GM21529 (cell line): ENCODE results near the gene TINAGL1.

Experiments
- ATAC-seq: cut with Tn5 transposase; IDR thresholded peaks from one replicate; pipeline ENCODE4 v1.9.1; 2021; ENCODE audit not compliant: unreplicated experiment

TINAGL1 gene

GRCh38 chr1:31568895-31569595 is 7.3 kb upstream of the TINAGL1 start:
- no peak for ATAC-seq

- ATAC-seq, result no peak
Observed at GRCh38 chr1:31569596-31570173, 6.6 kb upstream of the TINAGL1 start.

GRCh38 chr1:31570228-31570627 is 6.1 kb upstream of the TINAGL1 start:
- no peak for ATAC-seq

- ATAC-seq, result no peak
Observed at GRCh38 chr1:31570906-31571305, 5.4 kb upstream of the TINAGL1 start.

- no peak for ATAC-seq
Observed at GRCh38 chr1:31571340-31572295, 4.7 kb upstream of the TINAGL1 start.

- no peak for ATAC-seq
Observed at GRCh38 chr1:31572323-31573104, 3.8 kb upstream of the TINAGL1 start.

- no peak for ATAC-seq
Observed at GRCh38 chr1:31573261-31573660, 3.1 kb upstream of the TINAGL1 start.

GRCh38 chr1:31574749-31575368 is 1.5 kb upstream of the TINAGL1 start:
- no peak for ATAC-seq

GRCh38 chr1:31575369-31576140 is 760 bp upstream of the TINAGL1 start:
- ATAC-seq, result no peak

- ATAC-seq, result no peak
Observed at GRCh38 chr1:31576743-31577455, 584 bp downstream of the TINAGL1 start.

- no peak for ATAC-seq
Observed at GRCh38 chr1:31577515-31578192, 1.3 kb downstream of the TINAGL1 start.

GRCh38 chr1:31579374-31579773 is 3.1 kb downstream of the TINAGL1 start:
- no peak for ATAC-seq

- ATAC-seq, result no peak
Observed at GRCh38 chr1:31580513-31580870, 4.2 kb downstream of the TINAGL1 start.

GRCh38 chr1:31580891-31581603 is 4.7 kb downstream of the TINAGL1 start:
- no peak for ATAC-seq

GRCh38 chr1:31581821-31582810 is 5.8 kb downstream of the TINAGL1 start:
- ATAC-seq, result no peak

GRCh38 chr1:31583082-31583994 is 7.0 kb downstream of the TINAGL1 start:
- no peak for ATAC-seq
